EH (cell line): Measurements from ENCODE around the gene RNF112.
"Not testable (repeated sequence)": the region's sequence is repeated elsewhere in the genome, so short reads cannot be mapped to it uniquely, and the experiment has no call there.

Experiments
- DNase-seq: peaks from one replicate; pipeline ENCODE4 v3.0.0-alpha.2; 2015; ENCODE audit warnings: low read depth

RNF112 gene

GRCh38 chr17:19414396-19415280, 3.6 kb downstream of the RNF112 start:
- no peak for DNase-seq

GRCh38 chr17:19415311-19415710, 4.3 kb downstream of the RNF112 start:
- DNase-seq, result no peak

GRCh38 chr17:19415806-19416775, 5.1 kb downstream of the RNF112 start:
- DNase-seq, result no peak

GRCh38 chr17:19417611-19418010, 6.6 kb downstream of the RNF112 start:
- DNase-seq, result no peak

- peak; percentile 55 for DNase-seq
Measured at GRCh38 chr17:19418251-19418992, 7.4 kb downstream of the RNF112 start.

GRCh38 chr17:19421219-19421618, 10.2 kb downstream of the RNF112 start:
- DNase-seq, result no peak

- no peak for DNase-seq
Measured at GRCh38 chr17:19421926-19422325, 10.9 kb downstream of the RNF112 start.

- peak; percentile 35 for DNase-seq
Measured at GRCh38 chr17:19424934-19425868, 14.2 kb downstream of the RNF112 start.

GRCh38 chr17:19426631-19427030, 15.6 kb downstream of the RNF112 start:
- DNase-seq, result no peak

GRCh38 chr17:19431691-19432090, 20.7 kb downstream of the RNF112 start:
- no peak for DNase-seq

GRCh38 chr17:19433255-19433654, 22.2 kb downstream of the RNF112 start:
- DNase-seq, result no peak

- DNase-seq, result no peak
Measured at GRCh38 chr17:19433727-19434340, 22.8 kb downstream of the RNF112 start.

GRCh38 chr17:19440421-19440820, 29.4 kb downstream of the RNF112 start:
- DNase-seq, result no peak

- DNase-seq, result not testable (repeated sequence)
Measured at GRCh38 chr17:19441288-19441687, 30.3 kb downstream of the RNF112 start.

- no peak for DNase-seq
Measured at GRCh38 chr17:19442731-19443130, 31.7 kb downstream of the RNF112 start.

- DNase-seq, result no peak
Measured at GRCh38 chr17:19443148-19443547, 32.1 kb downstream of the RNF112 start.

GRCh38 chr17:19445105-19445504, 34.1 kb downstream of the RNF112 start:
- no peak for DNase-seq

GRCh38 chr17:19446577-19446976, 35.5 kb downstream of the RNF112 start:
- not testable (repeated sequence) for DNase-seq

- DNase-seq, result peak; percentile 79
Measured at GRCh38 chr17:19447085-19447583, 36.1 kb downstream of the RNF112 start.
